ENCODE measurements around the gene KRTAP5-9. TPM values are rescaled to one million over a fixed set of nuclear protein-coding genes. Genes with fewer than 3 reads are reported as not detected.
"Not testable (repeated sequence)": the region's sequence is repeated elsewhere in the genome, so short reads cannot be mapped to it uniquely, and the experiment has no call there.

Gene KRTAP5-9
- total and polyA plus RNA-seq, 10 of the 15 experiments (the other 5 are each of a cell fraction or from before 2014, with no cell fraction given) = 0.06 to 0.38 (median 0.19) TPM; not detected in 4

- TF ChIP-seq ZBTB40 (IDR thresholded peaks at IDR 0.05; ENCODE audit: borderline replicate concordance) (no peak), SUZ12 (IDR thresholded peaks at IDR 0.05; ENCODE audit: unreplicated experiment) (no peak), BCL3 (IDR thresholded peaks at IDR 0.05; ENCODE audit: borderline replicate concordance, insufficient read depth, low read depth, low read length, poor library complexity, severe bottlenecking) (no peak)
These were observed 34.2 kb downstream of the KRTAP5-9 start, which contains the start of gene KRTAP5-11 (continued) for GRCh38 chr11:71582309-71582895.

GRCh38 chr11:71582969-71583368 lies 34.7 kb downstream of the KRTAP5-9 start:
- H3K27me3 ChIP-seq (replicated peaks in 1 of 2; ENCODE audit: control insufficient read depth in 2 of 2, insufficient read depth in 2 of 2, low read length in 1 of 2); SMC1A ChIA-PET (ENCODE audit: uncharacterized antibody, unreplicated experiment); H4K20me1 ChIP-seq (ENCODE audit: control insufficient read depth, insufficient read depth); H2AFZ ChIP-seq (ENCODE audit: control insufficient read depth, low read depth, low read length); H3K27ac ChIP-seq (ENCODE audit: control insufficient read depth, insufficient read depth); BruUV-seq (replicated peaks); H3K4me1 ChIP-seq (ENCODE audit: control insufficient read depth, insufficient read depth, low read length); RAD21 ChIA-PET (ENCODE audit: unreplicated experiment); POLR2A ChIA-PET; H3K79me2 ChIP-seq (ENCODE audit: control insufficient read depth, insufficient read depth, low read length); H3K9ac ChIP-seq (ENCODE audit: control insufficient read depth, insufficient read depth, low read length); H3K36me3 ChIP-seq (ENCODE audit: control insufficient read depth in 2 of 2, insufficient read depth in 2 of 2, low read length in 1 of 2); ATAC-seq; DNase-seq (ENCODE audit: low read depth, low spot score); intact Hi-C loops (cut with micrococcal nuclease; ENCODE audit: unreplicated experiment); H3K4me3 ChIP-seq; FAIRE-seq; in situ Hi-C loops (cut with MboI); H3K4me2 ChIP-seq (ENCODE audit: control insufficient read depth, insufficient read depth); H3K9me3 ChIP-seq (replicated peaks; ENCODE audit: control insufficient read depth, insufficient read depth, low read length); CTCF ChIA-PET: not testable (repeated sequence)
- WGBS (ENCODE audit: insufficient coverage, insufficient replicate concordance, low lambda C conversion rate, missing lambda C conversion rate) = 24% methylated on average over 2 of the region's 2 CpGs

GRCh38 chr11:71585673-71586072 lies 37.5 kb downstream of the KRTAP5-9 start:
- intact Hi-C loops (cut with micrococcal nuclease; ENCODE audit: unreplicated experiment); H3K27ac ChIP-seq (ENCODE audit: control insufficient read depth, insufficient read depth): not testable (repeated sequence)

More at GRCh38 chr11:71585673-71586072, 37.5 kb downstream of the KRTAP5-9 start:
- CTCF ChIA-PET; POLR2A ChIA-PET; H3K4me2 ChIP-seq (ENCODE audit: control insufficient read depth, insufficient read depth); FAIRE-seq; H3K36me3 ChIP-seq (ENCODE audit: control insufficient read depth in 2 of 2, insufficient read depth in 2 of 2, low read length in 1 of 2); H3K9ac ChIP-seq (ENCODE audit: control insufficient read depth, insufficient read depth, low read length); SMC1A ChIA-PET (ENCODE audit: uncharacterized antibody, unreplicated experiment); BruUV-seq (replicated peaks); H4K20me1 ChIP-seq (ENCODE audit: control insufficient read depth, insufficient read depth); H3K4me3 ChIP-seq; RAD21 ChIA-PET (ENCODE audit: unreplicated experiment); H3K9me3 ChIP-seq (replicated peaks; ENCODE audit: control insufficient read depth, insufficient read depth, low read length); H3K27me3 ChIP-seq (replicated peaks in 1 of 2; ENCODE audit: control insufficient read depth in 2 of 2, insufficient read depth in 2 of 2, low read length in 1 of 2); DNase-seq (ENCODE audit: low read depth, low spot score); in situ Hi-C loops (cut with MboI); H3K4me1 ChIP-seq (ENCODE audit: control insufficient read depth, insufficient read depth, low read length); H2AFZ ChIP-seq (ENCODE audit: control insufficient read depth, low read depth, low read length); ATAC-seq; H3K79me2 ChIP-seq (ENCODE audit: control insufficient read depth, insufficient read depth, low read length): not testable (repeated sequence)
- WGBS (ENCODE audit: insufficient coverage, insufficient replicate concordance, low lambda C conversion rate, missing lambda C conversion rate) = 68% methylated on average over 5 of the region's 5 CpGs

Data from GM12878 (cell line).